Activated T-cell treated with anti-CD3 and anti-CD28 coated beads, Interleukin-2, amount 50 U/mL, for 4 hours (primary cell): ENCODE results near the gene ANKRD55. TPM values are rescaled to one million over a fixed set of nuclear protein-coding genes. Genes with fewer than 3 reads are reported as not detected.
"Not testable (repeated sequence)": the region's sequence is repeated elsewhere in the genome, so short reads cannot be mapped to it uniquely, and the experiment has no call there.

Experiments used
- ATAC-seq, 2 donors: fragments of 200-7000 bp; cut with Tn5 transposase; one replicate each; pipeline ENCODE4 v1.10.0; 2021
- DNase-seq: peaks from one replicate; pipeline ENCODE4 v3.0.0-alpha.2; 2020
- H3K27me3 Mint-ChIP-seq: one replicate; pipeline ENCODE4 v1.8.0; 2021; ENCODE audit warnings: low read depth, mixed read lengths
- H3K36me3 Mint-ChIP-seq: one replicate; pipeline ENCODE4 v1.8.0; 2022; ENCODE audit warnings: mixed read lengths; ENCODE audit not compliant: insufficient read depth
- H3K4me1 Mint-ChIP-seq: one replicate; pipeline ENCODE4 v1.8.0; 2021; ENCODE audit warnings: low read depth, mixed read lengths
- H3K4me3 Mint-ChIP-seq: one replicate; pipeline ENCODE4 v1.8.0; 2021; ENCODE audit warnings: mild to moderate bottlenecking, moderate library complexity, mixed read lengths
- H3K9me3 Mint-ChIP-seq: one replicate; pipeline ENCODE4 v1.8.0; 2021; ENCODE audit warnings: mixed read lengths
- total RNA-seq, 3 donors: library from RNA; stranded (reverse); gene quantifications; one replicate each; pipeline ENCODE4 v1.2.1, GENCODE V29; 2021

The ANKRD55 gene
- total RNA-seq, 3 donors from 2014 or later, result 0.21 to 0.22 TPM; not detected in 1

GRCh38 chr5:56244627-56245026 lies 11.5 kb upstream of the ANKRD55 start:
- ATAC-seq, result no peak
- H3K4me3 Mint-ChIP-seq, result no peak overlapping the region
- no peaks in the 10 kb centered on the region for H3K27me3 Mint-ChIP-seq
- no peak for DNase-seq
- H3K36me3 Mint-ChIP-seq, result no peaks in the 10 kb centered on the region
- H3K4me1 Mint-ChIP-seq, result no peaks in the 10 kb centered on the region
- peaks cover 11% of the 10 kb centered on the region for H3K9me3 Mint-ChIP-seq

DNA sequence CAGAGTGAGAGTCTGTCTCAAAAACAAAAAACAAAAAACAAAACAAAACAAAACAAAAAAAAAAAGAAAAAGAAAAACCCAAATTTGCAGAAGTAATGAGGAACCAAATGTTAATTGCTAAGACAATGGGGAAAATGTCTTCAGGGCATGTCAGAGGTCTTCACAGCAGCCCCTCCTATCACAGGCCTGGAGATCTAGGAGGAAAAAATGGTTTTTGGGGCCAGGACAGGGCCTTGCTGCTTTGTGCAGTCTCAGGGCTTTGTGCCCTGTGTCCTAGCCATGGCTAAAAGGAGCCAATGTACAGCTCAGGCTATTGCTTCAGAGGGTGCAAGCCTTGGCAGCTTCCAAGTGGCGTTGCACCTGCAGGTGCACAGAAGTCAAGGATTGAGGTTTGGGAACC lies 9.1 kb upstream of the ANKRD55 start:
- not testable (repeated sequence) for H3K27me3 Mint-ChIP-seq, ATAC-seq, H3K4me1 Mint-ChIP-seq, DNase-seq, H3K4me3 Mint-ChIP-seq, H3K36me3 Mint-ChIP-seq
- H3K9me3 Mint-ChIP-seq, result peaks cover 14% of the 10 kb centered on the region

- Mint-ChIP-seq H3K4me1 (peaks cover 4% of the 10 kb centered on the region), H3K27me3 (peaks cover 4% of the 10 kb centered on the region), H3K36me3 (no peaks in the 10 kb centered on the region), H3K9me3 (no peaks in the 10 kb centered on the region), H3K4me3 (no peak overlapping the region)
- DNase-seq (no peak), ATAC-seq (no peak)
These were observed 592 bp downstream of the ANKRD55 start for GRCh38 chr5:56232538-56232937.

DNA sequence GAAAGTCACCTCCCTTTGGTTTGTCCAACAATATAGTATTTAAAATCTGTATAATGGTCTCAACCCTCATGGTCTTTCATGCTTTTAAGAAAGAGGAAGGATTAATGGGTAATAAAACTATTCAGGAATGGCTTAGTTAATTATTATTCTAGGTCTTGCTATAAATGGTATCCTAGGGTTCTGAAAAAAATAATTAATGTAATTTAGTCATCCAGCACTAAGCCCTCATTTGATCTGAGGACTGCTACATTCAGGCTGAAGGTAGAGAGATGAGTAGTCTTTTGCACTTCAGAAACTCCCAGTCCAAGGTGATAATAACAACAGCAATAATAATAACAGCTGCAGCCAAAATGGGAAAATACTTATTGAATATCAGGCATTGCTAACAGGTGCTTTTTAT lies 2.6 kb downstream of the ANKRD55 start:
- Mint-ChIP-seq H3K27me3 (no peaks in the 10 kb centered on the region), H3K9me3 (no peaks in the 10 kb centered on the region), H3K4me3 (no peak overlapping the region), H3K4me1 (peaks cover 14% of the 10 kb centered on the region), H3K36me3 (no peaks in the 10 kb centered on the region)
- ATAC-seq (no peak), DNase-seq (no peak)

DNA sequence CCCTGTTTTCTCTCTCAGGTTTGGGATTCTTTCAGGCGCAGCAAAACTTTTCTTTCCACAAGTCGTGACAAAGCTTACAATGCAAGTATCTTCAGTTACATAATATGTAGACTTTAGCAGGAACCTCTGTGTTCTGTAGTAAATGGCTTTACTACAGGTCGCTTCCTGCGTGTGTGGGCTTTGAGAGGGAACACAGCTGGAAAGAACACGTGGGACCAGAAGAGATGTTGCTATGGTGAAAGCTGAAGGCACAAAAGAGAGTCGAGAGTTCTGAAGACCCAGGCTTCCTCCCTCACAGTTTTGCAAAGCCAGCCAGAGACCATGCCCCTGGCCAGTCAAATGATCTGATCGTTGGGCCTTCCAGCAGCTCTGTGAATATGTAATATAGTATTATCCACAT lies 4.0 kb downstream of the ANKRD55 start:
- peaks cover under 1% of the 10 kb centered on the region for H3K27me3 Mint-ChIP-seq
- no peaks in the 10 kb centered on the region for H3K36me3 Mint-ChIP-seq
- DNase-seq, result no peak
- ATAC-seq, result no peak
- H3K4me3 Mint-ChIP-seq, result no peak overlapping the region
- peaks cover 17% of the 10 kb centered on the region for H3K4me1 Mint-ChIP-seq
- peaks cover 12% of the 10 kb centered on the region for H3K9me3 Mint-ChIP-seq

- Mint-ChIP-seq H3K36me3 (no peaks in the 10 kb centered on the region), H3K4me1 (peaks cover 18% of the 10 kb centered on the region), H3K4me3 (no peak overlapping the region), H3K9me3 (peaks cover 14% of the 10 kb centered on the region), H3K27me3 (peaks cover 3% of the 10 kb centered on the region)
- no peak for ATAC-seq
- DNase-seq, result no peak
These were observed 4.5 kb downstream of the ANKRD55 start for GRCh38 chr5:56228631-56229030.

GRCh38 chr5:56227691-56228090 lies 5.4 kb downstream of the ANKRD55 start:
- ATAC-seq, result no peak
- Mint-ChIP-seq H3K36me3 (no peaks in the 10 kb centered on the region), H3K4me3 (no peak overlapping the region), H3K4me1 (peaks cover 17% of the 10 kb centered on the region), H3K9me3 (peaks cover 17% of the 10 kb centered on the region), H3K27me3 (peaks cover 3% of the 10 kb centered on the region)
- DNase-seq, result no peak

GRCh38 chr5:56223298-56223697 lies 9.8 kb downstream of the ANKRD55 start:
- H3K36me3 Mint-ChIP-seq, DNase-seq, H3K27me3 Mint-ChIP-seq, H3K4me3 Mint-ChIP-seq, ATAC-seq: not testable (repeated sequence)
- H3K9me3 Mint-ChIP-seq, result peaks cover 38% of the 10 kb centered on the region
- peaks cover 37% of the 10 kb centered on the region for H3K4me1 Mint-ChIP-seq

DNA sequence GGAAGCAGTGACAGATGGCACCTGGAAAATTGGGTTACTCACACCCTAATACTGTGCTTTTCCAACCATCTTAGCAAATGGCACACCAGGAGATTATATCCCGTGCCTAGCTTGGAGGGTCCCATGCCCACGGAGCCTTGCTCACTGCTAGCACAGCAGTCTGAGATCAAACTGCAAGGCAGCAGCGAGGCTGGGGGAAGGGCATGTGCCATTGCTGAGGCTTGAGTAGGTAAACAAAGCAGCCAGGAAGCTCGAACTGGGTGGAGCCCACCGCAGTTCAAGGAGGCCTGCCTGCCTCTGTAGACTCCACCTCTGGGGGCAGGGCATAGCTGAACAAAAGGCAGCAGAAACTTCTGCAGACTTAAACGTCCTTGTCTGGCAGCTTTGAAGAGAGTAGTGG lies 11.5 kb downstream of the ANKRD55 start:
- peaks cover 42% of the 10 kb centered on the region for H3K9me3 Mint-ChIP-seq
- H3K36me3 Mint-ChIP-seq, DNase-seq, ATAC-seq, H3K4me3 Mint-ChIP-seq, H3K27me3 Mint-ChIP-seq: not testable (repeated sequence)
- peaks cover 36% of the 10 kb centered on the region for H3K4me1 Mint-ChIP-seq

DNA sequence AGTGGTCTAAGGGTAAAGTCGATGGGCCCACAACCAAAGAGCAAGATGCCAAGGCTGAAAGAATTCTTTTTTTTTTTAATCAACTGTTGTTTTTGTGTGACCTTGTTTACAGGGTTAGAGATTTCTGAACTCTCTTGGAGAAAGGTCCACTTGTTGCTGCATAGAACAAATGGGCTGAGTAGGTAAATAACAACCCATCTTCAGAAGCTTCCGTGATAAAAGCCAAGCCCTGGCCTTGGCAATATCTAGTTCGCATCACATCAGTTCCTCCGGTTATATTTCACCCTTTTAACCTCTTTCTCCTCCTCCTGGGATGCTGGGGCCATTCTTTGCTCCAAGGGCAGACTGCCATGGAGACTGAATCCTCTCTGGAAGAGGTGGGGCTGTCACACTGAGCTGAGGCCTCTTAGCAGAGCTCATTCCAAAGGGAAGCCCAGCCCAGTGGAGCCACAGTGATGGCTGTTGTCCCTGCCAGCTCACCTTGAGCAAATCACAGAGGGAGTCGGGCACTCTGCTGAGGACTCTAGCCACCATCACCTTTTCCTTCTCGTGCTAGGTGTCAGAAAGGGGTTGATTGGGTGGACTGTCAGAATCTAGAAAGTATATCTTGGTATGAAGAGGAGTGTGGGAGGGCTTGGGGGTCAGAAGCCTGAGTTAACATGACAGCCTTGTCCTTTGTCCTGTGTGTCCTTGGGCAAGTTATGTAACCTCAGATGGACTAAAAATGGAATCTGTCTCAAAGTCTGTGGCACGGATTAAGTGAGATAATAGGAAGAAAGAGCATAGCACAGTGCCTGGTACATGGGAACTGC lies 17.9 kb downstream of the ANKRD55 start:
- no peak for ATAC-seq
- Mint-ChIP-seq H3K4me3 (no peak overlapping the region), H3K4me1 (peaks cover 6% of the 10 kb centered on the region), H3K36me3 (peaks cover 6% of the 10 kb centered on the region), H3K9me3 (peaks cover 32% of the 10 kb centered on the region), H3K27me3 (no peaks in the 10 kb centered on the region)
- no peak for DNase-seq

GRCh38 chr5:56213886-56214535 lies 19.1 kb downstream of the ANKRD55 start:
- not testable (repeated sequence) for H3K36me3 Mint-ChIP-seq, ATAC-seq, H3K4me3 Mint-ChIP-seq

DNA sequence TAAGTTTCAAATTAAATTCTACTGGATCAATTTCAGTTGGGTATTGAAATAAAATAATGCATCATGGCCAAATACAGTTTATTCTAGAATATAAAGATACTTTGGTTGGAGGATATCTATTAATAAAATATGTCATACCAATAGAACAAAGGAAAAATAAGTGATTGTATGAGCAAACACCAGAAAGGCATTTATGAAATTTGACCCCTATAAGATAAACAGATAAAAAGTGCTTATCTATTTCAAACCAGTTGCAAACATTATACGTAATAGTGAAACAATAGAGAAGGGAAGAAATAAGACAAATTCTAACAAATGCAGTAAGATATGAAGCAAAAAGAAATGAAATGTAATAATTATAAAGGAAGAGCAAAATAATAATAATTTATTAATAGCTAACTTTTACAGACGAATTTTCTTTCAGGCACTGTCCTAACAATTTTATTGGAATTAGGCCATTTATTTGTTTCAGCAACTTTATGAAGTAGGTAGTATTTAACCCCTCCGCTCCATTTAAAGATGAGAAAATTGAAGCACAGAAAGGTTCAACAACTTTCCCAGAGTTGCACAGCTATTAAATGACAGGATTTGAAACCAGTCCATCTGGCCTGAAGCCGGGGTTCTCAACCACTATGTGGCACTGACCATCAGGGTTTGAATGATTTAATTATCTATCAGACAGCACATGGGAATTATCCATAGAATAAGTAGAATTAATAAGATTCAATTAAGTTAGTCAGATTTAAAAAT lies 20.8 kb downstream of the ANKRD55 start:
- DNase-seq, result no peak
- H3K36me3 Mint-ChIP-seq, result peaks cover 4% of the 10 kb centered on the region
- peaks cover 22% of the 10 kb centered on the region for H3K9me3 Mint-ChIP-seq
- H3K4me1 Mint-ChIP-seq, result no peaks in the 10 kb centered on the region
- no peak overlapping the region for H3K4me3 Mint-ChIP-seq
- ATAC-seq, result no peak
- H3K27me3 Mint-ChIP-seq, result no peaks in the 10 kb centered on the region

More at GRCh38 chr5:56213886-56214535, 19.1 kb downstream of the ANKRD55 start:
- H3K27me3 Mint-ChIP-seq, H3K4me1 Mint-ChIP-seq, DNase-seq: not testable (repeated sequence)
- H3K9me3 Mint-ChIP-seq, result peaks cover 26% of the 10 kb centered on the region

GRCh38 chr5:56211298-56211865 lies 21.7 kb downstream of the ANKRD55 start:
- H3K9me3 Mint-ChIP-seq, result peaks cover 16% of the 10 kb centered on the region
- DNase-seq (no peak), ATAC-seq (no peak)
- no peaks in the 10 kb centered on the region for H3K4me1 Mint-ChIP-seq
- H3K27me3 Mint-ChIP-seq, result no peaks in the 10 kb centered on the region
- no peak overlapping the region for H3K4me3 Mint-ChIP-seq
- peaks cover 4% of the 10 kb centered on the region for H3K36me3 Mint-ChIP-seq

DNA sequence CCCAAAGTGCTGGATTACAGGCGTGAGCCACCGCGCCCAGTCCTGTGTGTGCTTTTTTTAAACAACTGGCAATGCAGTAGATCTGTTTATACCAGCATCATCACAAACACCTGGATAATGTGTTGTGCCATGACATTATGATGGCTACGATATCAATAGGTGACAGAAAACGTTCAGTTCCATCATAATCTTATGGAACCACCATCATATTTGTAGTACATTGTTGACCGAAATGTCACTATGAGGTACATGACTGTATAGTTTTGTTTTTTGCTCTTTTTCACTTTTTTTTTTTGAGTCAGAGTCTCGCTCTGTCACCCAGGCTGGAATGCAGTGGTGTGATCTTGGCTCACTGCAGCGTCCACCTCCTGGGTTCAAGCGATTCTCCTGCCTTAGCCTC lies 24.4 kb downstream of the ANKRD55 start:
- no peaks in the 10 kb centered on the region for H3K27me3 Mint-ChIP-seq
- H3K36me3 Mint-ChIP-seq, result peaks cover 2% of the 10 kb centered on the region
- no peak for ATAC-seq
- no peak for DNase-seq
- H3K4me1 Mint-ChIP-seq, result no peaks in the 10 kb centered on the region
- peaks cover 6% of the 10 kb centered on the region for H3K9me3 Mint-ChIP-seq
- no peak overlapping the region for H3K4me3 Mint-ChIP-seq
